HEK293T (cell line): ENCODE results near the gene ARHGAP33.

ENCODE experiments used
- ARNT ChIP-seq: fragments of 450-650 bp; IDR thresholded peaks from 2 replicates; pipeline ENCODE4 v1.6.1; 2017; ENCODE audit warnings: mild to moderate bottlenecking
- BHLHE40 ChIP-seq: fragments of 450-650 bp; IDR thresholded peaks from 2 replicates; pipeline ENCODE4 v1.6.1; 2016; ENCODE audit warnings: mild to moderate bottlenecking, moderate library complexity, borderline replicate concordance
- ELF4 ChIP-seq: fragments of 450-650 bp; IDR thresholded peaks from 2 replicates; pipeline ENCODE4 v1.6.1; 2017; ENCODE audit warnings: antibody characterized with exemption
- LEF1 ChIP-seq: fragments of 450-650 bp; IDR thresholded peaks from 2 replicates; pipeline ENCODE4 v1.6.1; 2017; ENCODE audit warnings: mild to moderate bottlenecking, borderline replicate concordance
- SP1 ChIP-seq: fragments of 450-650 bp; IDR thresholded peaks from 2 replicates; pipeline ENCODE4 v1.6.1; 2017
- SUZ12 ChIP-seq: fragments of 450-650 bp; IDR thresholded peaks from 2 replicates; pipeline ENCODE4 v1.6.1; 2016; ENCODE audit warnings: mild to moderate bottlenecking
- ZNF384 ChIP-seq: fragments of 450-650 bp; IDR thresholded peaks from 2 replicates; pipeline ENCODE4 v1.6.1; 2016

DNA sequence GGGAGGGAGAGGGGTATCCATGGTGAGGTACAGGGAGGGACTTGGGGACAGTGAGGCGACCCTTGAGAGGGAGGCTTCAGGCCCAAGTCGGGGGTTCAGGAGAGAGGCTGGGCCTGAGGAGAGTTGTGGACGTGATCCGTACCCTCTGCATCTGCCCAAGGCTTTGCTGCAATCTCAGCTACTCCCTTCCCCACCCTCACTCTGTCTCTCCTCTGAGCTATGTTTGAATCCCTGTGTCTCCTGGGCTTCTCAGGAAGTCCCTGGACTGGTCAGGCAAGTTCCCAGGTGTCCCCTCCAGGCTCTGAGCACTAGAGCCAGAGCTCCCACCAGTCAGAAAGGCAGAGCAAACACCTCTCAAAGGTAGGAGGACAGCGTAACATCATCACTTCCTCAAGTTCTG lies 25.2 kb upstream of the ARHGAP33 start:
- TF ChIP-seq ZNF384 (no peak), SP1 (no peak), LEF1 (no peak), ELF4 (no peak), SUZ12 (no peak), ARNT (no peak), BHLHE40 (no peak)
